SK-N-MC (cell line): ENCODE measurements around the gene MFN2.

Source experiments
- EZH2 ChIP-seq: fragments of 200-600 bp; sonication (generic); IDR thresholded peaks from one replicate; pipeline ENCODE4 v1.6.1; 2017; ENCODE audit warnings: antibody characterized with exemption
- FOXP2 ChIP-seq: optimal IDR thresholded peaks from 2 replicates; pipeline ENCODE3; 2011; ENCODE audit warnings: mild to moderate bottlenecking, moderate library complexity; ENCODE audit not compliant: insufficient read depth; ENCODE audit errors: extremely low read length, control extremely low read depth
- POLR2AphosphoS5 ChIP-seq: IDR thresholded peaks from 2 replicates; pipeline ENCODE4 v1.6.1; 2012; ENCODE audit warnings: mild to moderate bottlenecking, low read depth, low read length, borderline replicate concordance

- TF ChIP-seq EZH2 (no peak), POLR2AphosphoS5 (no peak), FOXP2 (no peak)
Measured at GRCh38 chr1:12014141-12014991, 34.1 kb downstream of the MFN2 start.
